ENCODE measurements around the gene ASB6.

The ASB6 gene

GRCh38 chr9:129653823-129654553 lies 12.0 kb upstream of the ASB6 start:
- TF ChIP-seq CTCF (IDR thresholded peaks at IDR 0.05; ENCODE audit: insufficient read depth, low read length, poor library complexity, severe bottlenecking), result no peak
- Histone ChIP-seq H3K27me3 (replicated peaks; ENCODE audit: control insufficient read depth, insufficient read depth, low read length) (no peaks in the 10 kb centered on the region), H3K4me3 (replicated peaks; ENCODE audit: low read depth, low read length) (no peak overlapping the region), H3K36me3 (ENCODE audit: control insufficient read depth, insufficient read depth, low read length) (no peaks in the 10 kb centered on the region)
- DNase-seq (ENCODE audit: extremely low read depth, insufficient read length), result no peak

GRCh38 chr9:129650680-129651235 lies 8.8 kb upstream of the ASB6 start:
- Histone ChIP-seq H3K27me3 (replicated peaks; ENCODE audit: control insufficient read depth, insufficient read depth, low read length) (no peaks in the 10 kb centered on the region), H3K4me3 (replicated peaks; ENCODE audit: low read depth, low read length) (no peak overlapping the region)
- no peak for TF ChIP-seq CTCF (IDR thresholded peaks at IDR 0.05; ENCODE audit: insufficient read depth, low read length, poor library complexity, severe bottlenecking)

GRCh38 chr9:129649726-129650679 lies 8.1 kb upstream of the ASB6 start:
- H3K27me3 ChIP-seq (replicated peaks; ENCODE audit: control insufficient read depth, insufficient read depth, low read length), result no peaks in the 10 kb centered on the region
- TF ChIP-seq CTCF (IDR thresholded peaks at IDR 0.05; ENCODE audit: insufficient read depth, low read length, poor library complexity, severe bottlenecking), result no peak
- DNase-seq (ENCODE audit: extremely low read depth, insufficient read length), result no peak

More at GRCh38 chr9:129650680-129651235, 8.8 kb upstream of the ASB6 start:
- H3K36me3 ChIP-seq (ENCODE audit: control insufficient read depth, insufficient read depth, low read length), result no peaks in the 10 kb centered on the region
- DNase-seq (ENCODE audit: extremely low read depth, insufficient read length), result no peak

GRCh38 chr9:129648764-129649115 lies 6.8 kb upstream of the ASB6 start:
- no peaks in the 10 kb centered on the region for H3K36me3 ChIP-seq (ENCODE audit: control insufficient read depth, insufficient read depth, low read length)
- H3K27me3 ChIP-seq (replicated peaks; ENCODE audit: control insufficient read depth, insufficient read depth, low read length), result no peaks in the 10 kb centered on the region
- no peak overlapping the region for H3K4me3 ChIP-seq (replicated peaks; ENCODE audit: low read depth, low read length)
- no peak for TF ChIP-seq CTCF (IDR thresholded peaks at IDR 0.05; ENCODE audit: insufficient read depth, low read length, poor library complexity, severe bottlenecking)
- no peak for DNase-seq (ENCODE audit: extremely low read depth, insufficient read length)

More at GRCh38 chr9:129649726-129650679, 8.1 kb upstream of the ASB6 start:
- Histone ChIP-seq H3K4me3 (replicated peaks; ENCODE audit: low read depth, low read length) (no peak overlapping the region), H3K36me3 (ENCODE audit: control insufficient read depth, insufficient read depth, low read length) (no peaks in the 10 kb centered on the region)

GRCh38 chr9:129648092-129648763 lies 6.3 kb upstream of the ASB6 start:
- no peaks in the 10 kb centered on the region for H3K27me3 ChIP-seq (replicated peaks; ENCODE audit: control insufficient read depth, insufficient read depth, low read length)
- DNase-seq (ENCODE audit: extremely low read depth, insufficient read length), result no peak
- TF ChIP-seq CTCF (IDR thresholded peaks at IDR 0.05; ENCODE audit: insufficient read depth, low read length, poor library complexity, severe bottlenecking), result no peak
- H3K36me3 ChIP-seq (ENCODE audit: control insufficient read depth, insufficient read depth, low read length), result no peaks in the 10 kb centered on the region
- no peak overlapping the region for H3K4me3 ChIP-seq (replicated peaks; ENCODE audit: low read depth, low read length)

Data from GM06990 (cell line).